GM19023 (cell line): ENCODE data around the gene SLC39A1.

Experiments
- ATAC-seq: cut with Tn5 transposase; IDR thresholded peaks from one replicate; pipeline ENCODE4 v1.9.1; 2021; ENCODE audit warnings: mild to moderate bottlenecking, moderate library complexity; ENCODE audit not compliant: unreplicated experiment

Gene SLC39A1

GRCh38 chr1:153953859-153954365, 9.4 kb downstream of the SLC39A1 start:
- no peak for ATAC-seq

GRCh38 chr1:153951801-153952200, 11.5 kb downstream of the SLC39A1 start:
- no peak for ATAC-seq

GRCh38 chr1:153951183-153951582, 12.2 kb downstream of the SLC39A1 start:
- ATAC-seq, result no peak

- peak; percentile 67 for ATAC-seq
These were observed 16.6 kb downstream of the SLC39A1 start, which contains the start of gene DENND4B for GRCh38 chr1:153946622-153947241. Gene DENND4B (minus strand): TSS chr1:153946718. CDS start chr1:153944374, 2,344 bp downstream.

- peak; percentile 71 for ATAC-seq
These were observed 17.3 kb downstream of the SLC39A1 start for GRCh38 chr1:153945795-153946621.

- ATAC-seq, result peak; percentile 8
These were observed 18.1 kb downstream of the SLC39A1 start for GRCh38 chr1:153945131-153945794.

GRCh38 chr1:153944827-153945117, 18.6 kb downstream of the SLC39A1 start:
- no peak for ATAC-seq

- no peak for ATAC-seq
These were observed 19.1 kb downstream of the SLC39A1 start for GRCh38 chr1:153944005-153944826.

GRCh38 chr1:153942766-153943549, 20.4 kb downstream of the SLC39A1 start:
- ATAC-seq, result no peak

- ATAC-seq, result no peak
These were observed 21.3 kb downstream of the SLC39A1 start for GRCh38 chr1:153941826-153942725.

- ATAC-seq, result no peak
These were observed 22.6 kb downstream of the SLC39A1 start for GRCh38 chr1:153940756-153941155.

GRCh38 chr1:153939476-153939875, 23.9 kb downstream of the SLC39A1 start:
- ATAC-seq, result no peak

GRCh38 chr1:153938996-153939395, 24.3 kb downstream of the SLC39A1 start:
- ATAC-seq, result no peak

GRCh38 chr1:153937331-153937730, 26.0 kb downstream of the SLC39A1 start:
- no peak for ATAC-seq

- ATAC-seq, result no peak
These were observed 27.1 kb downstream of the SLC39A1 start for GRCh38 chr1:153936011-153936802.

GRCh38 chr1:153934746-153935145, 28.6 kb downstream of the SLC39A1 start:
- ATAC-seq, result no peak

GRCh38 chr1:153933955-153934354, 29.4 kb downstream of the SLC39A1 start:
- no peak for ATAC-seq

GRCh38 chr1:153933430-153933829, 29.9 kb downstream of the SLC39A1 start:
- ATAC-seq, result no peak
